ENCODE results near the gene CALM3. TPM values are rescaled to one million over a fixed set of nuclear protein-coding genes. Genes with fewer than 3 reads are reported as not detected.
A peak's percentile ranks its signal among the peaks of the same experiment; 100 is the strongest.

Gene CALM3
- total RNA-seq, 1 donor from 2014 or later: 373 TPM

DNA sequence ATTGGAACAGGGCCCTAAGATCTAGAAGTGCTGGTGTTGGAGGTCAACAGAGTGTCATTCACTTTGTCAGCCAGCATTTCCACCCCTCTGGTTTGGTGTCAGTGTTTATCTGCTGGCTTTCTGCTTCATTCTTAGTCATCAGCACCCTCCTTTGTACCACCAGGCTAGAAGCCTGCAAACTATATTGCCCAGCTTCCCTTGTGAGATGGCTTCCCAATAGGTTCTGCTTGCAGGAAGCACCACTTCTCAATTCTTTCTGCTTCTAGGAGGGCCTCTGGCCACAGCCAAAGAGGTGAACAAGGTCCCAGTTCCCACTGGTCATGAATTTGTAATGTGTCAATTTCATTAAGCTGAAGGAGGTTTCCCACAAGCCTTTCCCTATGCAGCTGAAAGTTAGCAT is 36.4 kb upstream of the CALM3 start:
- Mint-ChIP-seq H3K9me3 (peaks cover 8% of the 10 kb centered on the region), H3K27me3 (ENCODE audit: insufficient read depth, low read depth) (peaks cover 2% of the 10 kb centered on the region), H3K4me3 (no peak overlapping the region), H3K27ac (no peak overlapping the region), H3K4me1 (no peaks in the 10 kb centered on the region), H3K36me3 (no peaks in the 10 kb centered on the region)
- Histone ChIP-seq H4K20me1 (ENCODE audit: low read depth) (no peaks in the 10 kb centered on the region), H3K79me2 (ENCODE audit: low read depth) (no peaks in the 10 kb centered on the region), H3F3A (ENCODE audit: low read depth) (no peaks in the 10 kb centered on the region), H2AFZ (replicated peaks) (no peak overlapping the region), H3K27me3 (no peaks in the 10 kb centered on the region), H3K36me3 (no peaks in the 10 kb centered on the region), H3K27ac (no peak overlapping the region), H3K4me1 (no peaks in the 10 kb centered on the region), H3K9ac (no peak overlapping the region), H3K9me3 (ENCODE audit: low read depth) (no peaks in the 10 kb centered on the region), H3K4me2 (no peak overlapping the region), H3K4me3 (no peak overlapping the region)
- no peak for TF ChIP-seq EZH2phosphoT487 (IDR thresholded peaks at IDR 0.05)
- TF ChIP-seq, protein P1, sequence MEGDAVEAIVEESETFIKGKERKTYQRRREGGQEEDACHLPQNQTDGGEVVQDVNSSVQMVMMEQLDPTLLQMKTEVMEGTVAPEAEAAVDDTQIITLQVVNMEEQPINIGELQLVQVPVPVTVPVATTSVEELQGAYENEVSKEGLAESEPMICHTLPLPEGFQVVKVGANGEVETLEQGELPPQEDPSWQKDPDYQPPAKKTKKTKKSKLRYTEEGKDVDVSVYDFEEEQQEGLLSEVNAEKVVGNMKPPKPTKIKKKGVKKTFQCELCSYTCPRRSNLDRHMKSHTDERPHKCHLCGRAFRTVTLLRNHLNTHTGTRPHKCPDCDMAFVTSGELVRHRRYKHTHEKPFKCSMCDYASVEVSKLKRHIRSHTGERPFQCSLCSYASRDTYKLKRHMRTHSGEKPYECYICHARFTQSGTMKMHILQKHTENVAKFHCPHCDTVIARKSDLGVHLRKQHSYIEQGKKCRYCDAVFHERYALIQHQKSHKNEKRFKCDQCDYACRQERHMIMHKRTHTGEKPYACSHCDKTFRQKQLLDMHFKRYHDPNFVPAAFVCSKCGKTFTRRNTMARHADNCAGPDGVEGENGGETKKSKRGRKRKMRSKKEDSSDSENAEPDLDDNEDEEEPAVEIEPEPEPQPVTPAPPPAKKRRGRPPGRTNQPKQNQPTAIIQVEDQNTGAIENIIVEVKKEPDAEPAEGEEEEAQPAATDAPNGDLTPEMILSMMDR (IDR thresholded peaks at IDR 0.05): no peak
- TF ChIP-seq EZH2 (IDR thresholded peaks at IDR 0.05): no peak
- DNase-seq (ENCODE audit: low spot score): no peak

DNA sequence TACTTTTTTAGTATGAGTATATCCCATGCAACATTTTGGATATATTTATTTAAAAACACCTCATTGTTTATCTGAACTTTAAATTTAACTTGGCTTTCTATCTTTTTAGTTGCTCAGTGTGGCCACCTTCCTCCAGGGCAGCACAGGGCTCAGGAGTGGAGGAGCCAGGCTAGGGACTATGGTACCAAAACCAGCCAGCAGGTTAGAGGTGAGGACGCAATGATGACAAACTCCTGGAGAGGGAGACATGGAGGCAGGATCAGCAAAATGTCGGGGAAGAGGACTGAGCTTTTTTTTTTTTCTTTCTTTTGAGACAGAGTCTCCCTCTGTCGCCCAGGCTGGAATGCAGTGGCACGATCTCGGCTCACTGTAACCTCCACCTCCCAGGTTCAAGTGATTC is 29.6 kb upstream of the CALM3 start:
- H3K27ac Mint-ChIP-seq: no peak overlapping the region
- H3K4me3 Mint-ChIP-seq: no peak overlapping the region
- H3K4me1 Mint-ChIP-seq: peaks cover 9% of the 10 kb centered on the region
- H3K9ac ChIP-seq: no peak overlapping the region
- no peaks in the 10 kb centered on the region for H4K20me1 ChIP-seq (ENCODE audit: low read depth)
- H3K4me1 ChIP-seq: peaks cover 5% of the 10 kb centered on the region
- H3K4me3 ChIP-seq: no peak overlapping the region
- peaks cover 4% of the 10 kb centered on the region for H3K9me3 Mint-ChIP-seq
- H2AFZ ChIP-seq (replicated peaks): no peak overlapping the region
- DNase-seq (ENCODE audit: low spot score): peak; percentile 72
- no peaks in the 10 kb centered on the region for H3K9me3 ChIP-seq (ENCODE audit: low read depth)
- H3K4me2 ChIP-seq: no peak overlapping the region
- H3K27me3 ChIP-seq: no peaks in the 10 kb centered on the region
- no peaks in the 10 kb centered on the region for H3K36me3 ChIP-seq
- H3F3A ChIP-seq (ENCODE audit: low read depth): peaks cover 4% of the 10 kb centered on the region
- no peak overlapping the region for H3K27ac ChIP-seq
- no peaks in the 10 kb centered on the region for H3K79me2 ChIP-seq (ENCODE audit: low read depth)
- peaks cover 6% of the 10 kb centered on the region for H3K27me3 Mint-ChIP-seq (ENCODE audit: insufficient read depth, low read depth)
- no peaks in the 10 kb centered on the region for H3K36me3 Mint-ChIP-seq
- TF ChIP-seq, protein P1 (IDR thresholded peaks at IDR 0.05): peak; percentile 47
- no peak for TF ChIP-seq EZH2 (IDR thresholded peaks at IDR 0.05)

DNA sequence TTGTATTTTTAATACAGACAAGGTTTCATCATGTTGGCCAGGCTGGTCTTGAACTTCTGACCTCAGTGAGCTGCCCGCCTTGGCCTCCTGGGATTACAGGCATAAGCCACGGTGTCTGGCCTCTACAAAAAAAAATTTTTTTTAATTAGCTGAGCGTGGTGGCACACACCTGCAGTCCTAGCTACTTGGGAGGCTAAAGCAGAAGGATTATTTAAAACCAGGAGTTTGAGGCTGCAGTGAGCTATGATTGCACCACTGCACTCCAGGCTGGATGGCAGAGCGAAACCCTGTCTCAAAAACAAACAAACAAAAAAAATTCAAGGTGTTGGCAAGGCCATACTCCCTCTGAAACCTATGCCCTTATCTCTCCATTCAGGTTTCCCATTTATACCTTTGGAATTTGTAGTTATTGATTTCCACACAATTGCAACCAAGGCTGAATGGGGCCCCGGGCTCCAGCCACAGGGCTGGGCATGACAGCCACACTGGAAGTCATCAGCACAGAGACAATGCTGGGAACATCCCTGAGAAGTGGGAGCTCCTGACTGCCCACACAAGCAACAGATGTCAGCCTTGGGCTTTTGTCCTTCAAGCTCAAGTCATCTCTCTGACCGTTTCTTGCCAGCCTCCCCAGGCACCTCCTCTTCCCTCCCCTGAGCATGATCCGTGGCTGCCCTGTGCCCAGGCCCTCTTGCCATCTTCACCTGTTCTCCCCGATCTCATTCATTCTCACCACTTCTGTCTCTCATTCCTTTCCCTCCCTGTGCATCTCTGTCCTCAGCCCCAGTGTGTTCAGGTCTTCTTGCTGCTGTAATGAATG is 27.2 kb upstream of the CALM3 start:
- H3F3A ChIP-seq (ENCODE audit: low read depth): peaks cover 4% of the 10 kb centered on the region
- no peak overlapping the region for H3K27ac ChIP-seq
- H2AFZ ChIP-seq (replicated peaks): peak overlapping the region; percentile 40
- no peak overlapping the region for H3K9ac ChIP-seq
- H3K36me3 ChIP-seq: no peaks in the 10 kb centered on the region
- no peaks in the 10 kb centered on the region for H3K27me3 ChIP-seq
- no peaks in the 10 kb centered on the region for H3K9me3 Mint-ChIP-seq
- H3K36me3 Mint-ChIP-seq: no peaks in the 10 kb centered on the region
- H3K4me3 ChIP-seq: no peak overlapping the region
- peaks cover 9% of the 10 kb centered on the region for H3K4me1 Mint-ChIP-seq
- H3K79me2 ChIP-seq (ENCODE audit: low read depth): no peaks in the 10 kb centered on the region
- H3K4me3 Mint-ChIP-seq: peak overlapping the region; percentile 15
- DNase-seq (ENCODE audit: low spot score): no peak
- H3K4me2 ChIP-seq: no peak overlapping the region
- peaks cover 5% of the 10 kb centered on the region for H3K4me1 ChIP-seq
- peaks cover 9% of the 10 kb centered on the region for H3K27me3 Mint-ChIP-seq (ENCODE audit: insufficient read depth, low read depth)
- TF ChIP-seq EZH2 (IDR thresholded peaks at IDR 0.05): no peak
- no peak for TF ChIP-seq EZH2phosphoT487 (IDR thresholded peaks at IDR 0.05)
- TF ChIP-seq, protein P1 (IDR thresholded peaks at IDR 0.05): no peak
- H3K27ac Mint-ChIP-seq: peak overlapping the region; percentile 2
- no peaks in the 10 kb centered on the region for H3K9me3 ChIP-seq (ENCODE audit: low read depth)
- no peaks in the 10 kb centered on the region for H4K20me1 ChIP-seq (ENCODE audit: low read depth)
